Measurements from ENCODE around the gene LMNTD2.

DNA sequence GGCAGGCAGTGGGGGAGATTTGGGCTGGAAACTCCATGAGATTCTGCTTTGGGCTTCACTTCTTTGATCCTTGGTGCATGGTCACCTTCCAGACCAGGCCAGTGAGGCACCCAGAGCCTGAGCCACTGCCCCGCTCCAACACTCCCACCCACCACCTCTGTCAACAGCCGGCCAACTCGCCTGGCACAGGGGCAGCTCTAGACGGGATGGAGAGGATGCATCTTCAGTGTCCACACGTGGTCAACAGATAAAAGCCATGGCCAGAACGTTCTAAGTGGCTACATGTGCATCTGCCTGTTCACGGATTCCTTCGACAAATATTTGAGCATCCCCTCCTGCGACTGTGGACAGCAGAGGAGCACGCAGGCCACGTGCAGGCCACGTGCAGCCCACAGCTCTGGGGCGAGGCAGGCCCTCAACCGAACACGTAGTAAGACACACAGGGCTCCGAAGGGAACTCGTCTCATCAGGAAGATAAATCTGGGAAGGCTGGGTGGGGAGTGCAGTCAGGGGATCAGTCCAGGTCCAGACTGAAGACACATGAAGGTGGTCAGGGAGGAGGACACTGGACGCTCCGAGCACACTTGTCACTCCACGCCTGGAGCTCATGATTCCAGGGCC is 22.0 kb downstream of the LMNTD2 start:
- TF ChIP-seq, protein P1, sequence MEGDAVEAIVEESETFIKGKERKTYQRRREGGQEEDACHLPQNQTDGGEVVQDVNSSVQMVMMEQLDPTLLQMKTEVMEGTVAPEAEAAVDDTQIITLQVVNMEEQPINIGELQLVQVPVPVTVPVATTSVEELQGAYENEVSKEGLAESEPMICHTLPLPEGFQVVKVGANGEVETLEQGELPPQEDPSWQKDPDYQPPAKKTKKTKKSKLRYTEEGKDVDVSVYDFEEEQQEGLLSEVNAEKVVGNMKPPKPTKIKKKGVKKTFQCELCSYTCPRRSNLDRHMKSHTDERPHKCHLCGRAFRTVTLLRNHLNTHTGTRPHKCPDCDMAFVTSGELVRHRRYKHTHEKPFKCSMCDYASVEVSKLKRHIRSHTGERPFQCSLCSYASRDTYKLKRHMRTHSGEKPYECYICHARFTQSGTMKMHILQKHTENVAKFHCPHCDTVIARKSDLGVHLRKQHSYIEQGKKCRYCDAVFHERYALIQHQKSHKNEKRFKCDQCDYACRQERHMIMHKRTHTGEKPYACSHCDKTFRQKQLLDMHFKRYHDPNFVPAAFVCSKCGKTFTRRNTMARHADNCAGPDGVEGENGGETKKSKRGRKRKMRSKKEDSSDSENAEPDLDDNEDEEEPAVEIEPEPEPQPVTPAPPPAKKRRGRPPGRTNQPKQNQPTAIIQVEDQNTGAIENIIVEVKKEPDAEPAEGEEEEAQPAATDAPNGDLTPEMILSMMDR (IDR thresholded peaks at IDR 0.05; ENCODE audit: low read length): no peak
- no peak for TF ChIP-seq EZH2 (IDR thresholded peaks at IDR 0.05; ENCODE audit: borderline replicate concordance, low read length)
